Measurements from ENCODE around the gene IQGAP3.
A peak's percentile ranks its signal among the peaks of the same experiment; 100 is the strongest.
"Not testable (repeated sequence)": the region's sequence is repeated elsewhere in the genome, so short reads cannot be mapped to it uniquely, and the experiment has no call there.

Gene IQGAP3

GRCh38 chr1:156592158-156592909, 20.0 kb upstream of the IQGAP3 start:
- DNase-seq = no peak

GRCh38 chr1:156591432-156592157, 19.2 kb upstream of the IQGAP3 start, which contains the start of gene NAXE:
NAXE (plus strand) TSS chr1:156591776; CDS start chr1:156591805, 29 bp downstream.
- DNase-seq = peak; percentile 84

- no peak for DNase-seq
These were observed 18.7 kb upstream of the IQGAP3 start for GRCh38 chr1:156591181-156591431.

- no peak for DNase-seq
These were observed 18.2 kb upstream of the IQGAP3 start for GRCh38 chr1:156590326-156591180.

GRCh38 chr1:156589546-156589945, 17.2 kb upstream of the IQGAP3 start:
- DNase-seq = no peak

- not testable (repeated sequence) for DNase-seq
These were observed 15.6 kb upstream of the IQGAP3 start for GRCh38 chr1:156587927-156588326.

GRCh38 chr1:156586892-156587477, 14.6 kb upstream of the IQGAP3 start:
- DNase-seq = no peak

GRCh38 chr1:156586323-156586722, 14.0 kb upstream of the IQGAP3 start:
- DNase-seq = no peak

- no peak for DNase-seq
These were observed 12.4 kb upstream of the IQGAP3 start for GRCh38 chr1:156584813-156585212.

GRCh38 chr1:156583821-156584622, 11.7 kb upstream of the IQGAP3 start:
- peak; percentile 93 for DNase-seq

- DNase-seq = no peak
These were observed 10.1 kb upstream of the IQGAP3 start for GRCh38 chr1:156582388-156583017.

GRCh38 chr1:156581661-156582387, 9.5 kb upstream of the IQGAP3 start:
- DNase-seq = no peak

GRCh38 chr1:156579472-156579871, 7.1 kb upstream of the IQGAP3 start, which contains the start of gene TTC24:
TTC24 (plus strand) TSS chr1:156579723; CDS start chr1:156581365, 1,642 bp downstream.
- no peak for DNase-seq

- DNase-seq = no peak
These were observed 5.7 kb upstream of the IQGAP3 start for GRCh38 chr1:156578055-156578454.

GRCh38 chr1:156577550-156577949, 5.2 kb upstream of the IQGAP3 start:
- no peak for DNase-seq

- DNase-seq = no peak
These were observed 1.8 kb upstream of the IQGAP3 start for GRCh38 chr1:156574039-156574633.

- DNase-seq = no peak
These were observed 276 bp upstream of the IQGAP3 start for GRCh38 chr1:156572663-156573018.

- DNase-seq = peak; percentile 52
These were observed 1.0 kb downstream of the IQGAP3 start for GRCh38 chr1:156571261-156571852.

- DNase-seq = no peak
These were observed 5.9 kb downstream of the IQGAP3 start for GRCh38 chr1:156566436-156566835.

- no peak for DNase-seq
These were observed 6.8 kb downstream of the IQGAP3 start for GRCh38 chr1:156565519-156565918.

All from OCI-M1 (cell line).